Mesenchymal stem cell (in vitro differentiated cells and primary cell): ENCODE measurements around the gene HSF2BP.
"Not testable (repeated sequence)": the region's sequence is repeated elsewhere in the genome, so short reads cannot be mapped to it uniquely, and the experiment has no call there.

Source experiments
- DNase-seq: peaks from one replicate; pipeline ENCODE4 v3.0.0-alpha.2; 2013
- H2AFZ ChIP-seq: one replicate; pipeline ENCODE4 v1.6.1; 2013; ENCODE audit warnings: low read depth, mild to moderate bottlenecking, control low read depth, inconsistent platforms, low read length, moderate library complexity
- H2AK5ac ChIP-seq: 2 replicates; pipeline ENCODE4 v1.6.1; 2013; ENCODE audit warnings: low read length, moderate library complexity, mild to moderate bottlenecking, inconsistent platforms; ENCODE audit not compliant: severe bottlenecking
- H2BK120ac ChIP-seq: one replicate; pipeline ENCODE4 v1.6.1; 2013; ENCODE audit warnings: low read depth, mild to moderate bottlenecking, inconsistent platforms, low read length, moderate library complexity
- H2BK12ac ChIP-seq, 2 experiments: one replicate each; pipeline ENCODE4 v1.6.1; 2013; ENCODE audit warnings: inconsistent platforms in 2 of 2, low read length in 2 of 2, mild to moderate bottlenecking in 2 of 2, moderate library complexity in 2 of 2, control low read depth in 1 of 2
- H2BK15ac ChIP-seq: one replicate; pipeline ENCODE4 v1.6.1; 2013; ENCODE audit warnings: mild to moderate bottlenecking, low read depth, inconsistent platforms; ENCODE audit not compliant: poor library complexity, severe bottlenecking
- H2BK5ac ChIP-seq: 2 replicates; pipeline ENCODE4 v1.6.1; 2013; ENCODE audit warnings: low read depth, mild to moderate bottlenecking, low read length, control low read depth, inconsistent platforms; ENCODE audit not compliant: poor library complexity, severe bottlenecking
- H3K14ac ChIP-seq, 2 experiments: one replicate each; pipeline ENCODE4 v1.6.1; 2013; ENCODE audit warnings: inconsistent platforms in 2 of 2, low read length in 2 of 2, control low read depth in 1 of 2, mild to moderate bottlenecking in 1 of 2, moderate library complexity in 1 of 2
- H3K18ac ChIP-seq, 2 experiments: one replicate each; pipeline ENCODE4 v1.6.1; 2013; ENCODE audit warnings: inconsistent platforms in 2 of 2, low read length in 2 of 2, control low read depth in 1 of 2, low read depth in 1 of 2, mild to moderate bottlenecking in 1 of 2
- H3K23ac ChIP-seq, 2 experiments: one replicate each; pipeline ENCODE4 v1.6.1; 2013; ENCODE audit warnings: inconsistent platforms in 2 of 2, low read length in 2 of 2, mild to moderate bottlenecking in 2 of 2, moderate library complexity in 2 of 2, control low read depth in 1 of 2
- H3K27ac ChIP-seq: 2 replicates; pipeline ENCODE4 v1.5.1; 2013; ENCODE audit warnings: mild to moderate bottlenecking, moderate library complexity, low read length, control low read depth, inconsistent platforms; ENCODE audit not compliant: poor library complexity, severe bottlenecking
- H3K27me3 ChIP-seq, 2 experiments: 2 replicates each; pipeline versions ENCODE4 v1.6.1 to v1.7.0; 2013; ENCODE audit warnings: low read length in 2 of 2, mild to moderate bottlenecking in 2 of 2, moderate library complexity in 2 of 2, control low read depth in 1 of 2, inconsistent platforms in 1 of 2; ENCODE audit not compliant: control insufficient read depth in 1 of 2, insufficient read depth in 1 of 2
- H3K36me3 ChIP-seq, 2 experiments: 2 replicates each; pipeline versions ENCODE4 v1.6.1 to v1.7.0; 2013; ENCODE audit warnings: low read length in 2 of 2, control low read depth in 1 of 2, inconsistent platforms in 1 of 2, low read depth in 1 of 2, mild to moderate bottlenecking in 1 of 2; ENCODE audit not compliant: insufficient read depth in 2 of 2, control insufficient read depth in 1 of 2
- H3K4ac ChIP-seq, 2 experiments: one replicate each; pipeline ENCODE4 v1.6.1; 2013; ENCODE audit warnings: inconsistent platforms in 2 of 2, low read length in 2 of 2, mild to moderate bottlenecking in 2 of 2, moderate library complexity in 2 of 2, control low read depth in 1 of 2, low read depth in 1 of 2
- H3K4me1 ChIP-seq: 2 replicates; pipeline ENCODE4 v1.6.1; 2013; ENCODE audit warnings: low read depth, low read length, control low read depth; ENCODE audit not compliant: control insufficient read depth, insufficient read depth
- H3K4me2 ChIP-seq: 2 replicates; pipeline ENCODE4 v1.6.1; 2013; ENCODE audit warnings: low read length, mild to moderate bottlenecking, inconsistent platforms; ENCODE audit not compliant: poor library complexity, severe bottlenecking
- H3K4me3 ChIP-seq, 2 experiments: 2 replicates each; pipeline versions ENCODE4 v1.5.1 to v1.7.0; 2013; ENCODE audit warnings: low read length in 2 of 2, mild to moderate bottlenecking in 2 of 2, control low read depth in 1 of 2, low read depth in 1 of 2; ENCODE audit not compliant: insufficient read depth in 1 of 2
- H3K79me1 ChIP-seq: replicated peaks from 2 replicates; pipeline ENCODE4 v1.6.1; 2013; ENCODE audit warnings: mild to moderate bottlenecking, control low read depth, low read length, inconsistent platforms; ENCODE audit not compliant: poor library complexity, severe bottlenecking
- H3K9ac ChIP-seq: 2 replicates; pipeline ENCODE4 v1.7.0; 2013; ENCODE audit warnings: mild to moderate bottlenecking, low read length, moderate library complexity
- H3K9me3 ChIP-seq: 2 replicates; pipeline ENCODE4 v1.7.0; 2013; ENCODE audit warnings: mild to moderate bottlenecking, low read length; ENCODE audit not compliant: control insufficient read depth
- H4K8ac ChIP-seq: one replicate; pipeline ENCODE4 v1.6.1; 2013; ENCODE audit warnings: inconsistent platforms, mild to moderate bottlenecking, low read length, moderate library complexity
- H4K91ac ChIP-seq: one replicate; pipeline ENCODE4 v1.6.1; 2013; ENCODE audit warnings: mild to moderate bottlenecking, low read length, inconsistent platforms
- WGBS: methylation state at CpG from one replicate; pipeline ENCODE4 v1.1.7; 2013; ENCODE audit warnings: mixed read lengths; 5-methylcytosine and 5-hydroxymethylcytosine counted together

Gene HSF2BP

GRCh38 chr21:43619344-43619743 lies 39.9 kb downstream of the HSF2BP start:
- Histone ChIP-seq H2AK5ac (no peak overlapping the region), H3K27me3 (peaks cover 0 to 3% of the 10 kb centered on the region in 2 experiments), H2AFZ (no peak overlapping the region), H3K14ac (no peak overlapping the region), H2BK15ac (no peak overlapping the region), H3K23ac (no peak overlapping the region), H3K36me3 (no peaks in the 10 kb centered on the region), H2BK12ac (no peak overlapping the region), H2BK120ac (no peak overlapping the region), H3K9ac (no peak overlapping the region), H3K9me3 (peaks cover 12% of the 10 kb centered on the region), H3K79me1 (no peaks in the 10 kb centered on the region), H3K4me2 (no peak overlapping the region), H3K4ac (no peak overlapping the region), H4K8ac (no peak overlapping the region), H3K27ac (no peak overlapping the region), H4K91ac (no peak overlapping the region), H3K4me3 (no peak overlapping the region), H3K4me1 (no peaks in the 10 kb centered on the region), H3K18ac (no peak overlapping the region), H2BK5ac (no peak overlapping the region)
- no peak for DNase-seq
- WGBS = 91% methylated on average over 4 of the region's 4 CpGs

- Histone ChIP-seq H2BK12ac (no peak overlapping the region), H3K23ac (no peak overlapping the region), H2BK5ac (no peak overlapping the region), H3K4ac (no peak overlapping the region), H4K8ac (no peak overlapping the region), H3K4me1 (peaks cover 1% of the 10 kb centered on the region), H2AFZ (no peak overlapping the region), H4K91ac (no peak overlapping the region), H3K18ac (no peak overlapping the region), H3K79me1 (no peaks in the 10 kb centered on the region), H2AK5ac (no peak overlapping the region), H2BK120ac (no peak overlapping the region), H3K27me3 (peaks cover 0 to 3% of the 10 kb centered on the region in 2 experiments), H2BK15ac (no peak overlapping the region), H3K9ac (no peak overlapping the region), H3K4me2 (no peak overlapping the region), H3K4me3 (no peak overlapping the region), H3K14ac (no peak overlapping the region), H3K9me3 (peaks cover 12% of the 10 kb centered on the region), H3K27ac (no peak overlapping the region), H3K36me3 (no peaks in the 10 kb centered on the region)
- DNase-seq = no peak
- WGBS = 100% methylated on average over 4 of the region's 4 CpGs
These were observed 40.3 kb downstream of the HSF2BP start for GRCh38 chr21:43618940-43619339.

- not testable (repeated sequence) for H2AK5ac ChIP-seq, H3K36me3 ChIP-seq, H3K4me2 ChIP-seq, H2BK120ac ChIP-seq, H3K4me1 ChIP-seq, H3K27me3 ChIP-seq, H3K23ac ChIP-seq, H4K91ac ChIP-seq, H2BK15ac ChIP-seq, H3K27ac ChIP-seq, H3K4me3 ChIP-seq, H3K18ac ChIP-seq, H3K4ac ChIP-seq, H2AFZ ChIP-seq, H2BK5ac ChIP-seq, H4K8ac ChIP-seq, DNase-seq, H3K79me1 ChIP-seq, H3K9ac ChIP-seq, H3K14ac ChIP-seq, H2BK12ac ChIP-seq
- no CpG with 5 or more reads among the region's 3 CpGs for WGBS
- peaks cover 12% of the 10 kb centered on the region for H3K9me3 ChIP-seq
These were observed 42.4 kb downstream of the HSF2BP start for GRCh38 chr21:43616861-43617260.

GRCh38 chr21:43614839-43615238 lies 44.4 kb downstream of the HSF2BP start:
- Histone ChIP-seq H3K4ac (no peak overlapping the region), H3K4me1 (peaks cover 12% of the 10 kb centered on the region), H2AFZ (no peak overlapping the region), H2BK12ac (no peak overlapping the region), H4K91ac (no peak overlapping the region), H3K4me3 (no peak overlapping the region), H3K36me3 (no peaks in the 10 kb centered on the region), H3K23ac (no peak overlapping the region), H2BK120ac (no peak overlapping the region), H3K4me2 (no peak overlapping the region), H3K9ac (no peak overlapping the region), H3K9me3 (peaks cover 2% of the 10 kb centered on the region), H2BK5ac (no peak overlapping the region), H3K18ac (no peak overlapping the region), H3K27ac (no peak overlapping the region), H3K14ac (no peak overlapping the region), H3K27me3 (peaks cover 0 to under 1% of the 10 kb centered on the region in 2 experiments), H3K79me1 (no peaks in the 10 kb centered on the region), H2BK15ac (no peak overlapping the region), H2AK5ac (no peak overlapping the region), H4K8ac (no peak overlapping the region)
- no peak for DNase-seq
- 91% methylated on average over 5 of the region's 5 CpGs for WGBS
